Right atrium auricular region (tissue), 2 donors: ENCODE data around the gene ERC2. TPM values are rescaled to one million over a fixed set of nuclear protein-coding genes. Genes with fewer than 3 reads are reported as not detected.

Source experiments
- DNase-seq: peaks from one replicate; pipeline ENCODE4 v3.0.0-alpha.2; 2019; ENCODE audit warnings: low spot score
- H3K27ac ChIP-seq, 2 donors: fragments of 200-600 bp; sonication (generic); 1 replicate in 1 of 2; 2 replicates in 1 of 2; pipeline ENCODE4 v1.5.1; 2016 to 2019
- H3K27me3 ChIP-seq, 2 donors: fragments of 200-600 bp; sonication (generic); one replicate each; pipeline versions ENCODE4 v1.5.1 to v1.6.0; 2017 to 2019
- H3K36me3 ChIP-seq: fragments of 200-600 bp; sonication (generic); one replicate; pipeline ENCODE4 v1.5.1; 2016
- H3K4me1 ChIP-seq, 2 donors: fragments of 200-600 bp; sonication (generic); one replicate each; pipeline versions ENCODE4 v1.5.1 to v1.6.0; 2017 to 2019
- H3K4me3 ChIP-seq, 2 donors: fragments of 200-600 bp; sonication (generic); 1 replicate in 1 of 2; 2 replicates in 1 of 2; pipeline ENCODE4 v1.5.1; 2017 to 2019; ENCODE audit warnings: mild to moderate bottlenecking in 1 of 2, moderate library complexity in 1 of 2
- H3K9me3 ChIP-seq, 2 donors: fragments of 200-600 bp; sonication (generic); one replicate each; pipeline ENCODE4 v1.5.1; 2019
- total RNA-seq, 2 donors: library from RNA; depleted of rRNA; stranded (reverse); fragments of >200 nt; gene quantifications; one replicate each; pipeline ENCODE4 v1.1.0, GENCODE V29; 2016
- TF ChIP-seq, protein P1 (sequence below), 2 donors: fragments of 200-600 bp; sonication (generic); IDR thresholded peaks; one replicate each; pipeline ENCODE4 v1.5.1; 2019; ENCODE audit warnings: antibody characterized with exemption in 2 of 2

ERC2 gene
- total RNA-seq, 2 donors from 2014 or later, result 2.9 to 4.0 TPM

- Histone ChIP-seq H3K27ac (no peak overlapping the region), H3K4me3 (no peak overlapping the region), H3K9me3 (no peaks in the 10 kb centered on the region), H3K27me3 (no peaks in the 10 kb centered on the region), H3K36me3 (no peaks in the 10 kb centered on the region), H3K4me1 (no peaks in the 10 kb centered on the region)
- TF ChIP-seq, protein P1, sequence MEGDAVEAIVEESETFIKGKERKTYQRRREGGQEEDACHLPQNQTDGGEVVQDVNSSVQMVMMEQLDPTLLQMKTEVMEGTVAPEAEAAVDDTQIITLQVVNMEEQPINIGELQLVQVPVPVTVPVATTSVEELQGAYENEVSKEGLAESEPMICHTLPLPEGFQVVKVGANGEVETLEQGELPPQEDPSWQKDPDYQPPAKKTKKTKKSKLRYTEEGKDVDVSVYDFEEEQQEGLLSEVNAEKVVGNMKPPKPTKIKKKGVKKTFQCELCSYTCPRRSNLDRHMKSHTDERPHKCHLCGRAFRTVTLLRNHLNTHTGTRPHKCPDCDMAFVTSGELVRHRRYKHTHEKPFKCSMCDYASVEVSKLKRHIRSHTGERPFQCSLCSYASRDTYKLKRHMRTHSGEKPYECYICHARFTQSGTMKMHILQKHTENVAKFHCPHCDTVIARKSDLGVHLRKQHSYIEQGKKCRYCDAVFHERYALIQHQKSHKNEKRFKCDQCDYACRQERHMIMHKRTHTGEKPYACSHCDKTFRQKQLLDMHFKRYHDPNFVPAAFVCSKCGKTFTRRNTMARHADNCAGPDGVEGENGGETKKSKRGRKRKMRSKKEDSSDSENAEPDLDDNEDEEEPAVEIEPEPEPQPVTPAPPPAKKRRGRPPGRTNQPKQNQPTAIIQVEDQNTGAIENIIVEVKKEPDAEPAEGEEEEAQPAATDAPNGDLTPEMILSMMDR (IDR thresholded peaks at IDR 0.05), result no peak
- DNase-seq, result no peak
Measured at GRCh38 chr3:55723653-55724406, 744.4 kb downstream of the ERC2 start.

- no peak overlapping the region for H3K4me3 ChIP-seq
- H3K9me3 ChIP-seq, result no peaks in the 10 kb centered on the region
- H3K4me1 ChIP-seq, result no peaks in the 10 kb centered on the region
- no peak overlapping the region for H3K27ac ChIP-seq
- no peak for DNase-seq
- no peaks in the 10 kb centered on the region for H3K36me3 ChIP-seq
- TF ChIP-seq, protein P1 (IDR thresholded peaks at IDR 0.05), result peak; percentile 30 to 62
- H3K27me3 ChIP-seq, result no peaks in the 10 kb centered on the region
Measured at GRCh38 chr3:55721716-55722484, 746.4 kb downstream of the ERC2 start.

DNA sequence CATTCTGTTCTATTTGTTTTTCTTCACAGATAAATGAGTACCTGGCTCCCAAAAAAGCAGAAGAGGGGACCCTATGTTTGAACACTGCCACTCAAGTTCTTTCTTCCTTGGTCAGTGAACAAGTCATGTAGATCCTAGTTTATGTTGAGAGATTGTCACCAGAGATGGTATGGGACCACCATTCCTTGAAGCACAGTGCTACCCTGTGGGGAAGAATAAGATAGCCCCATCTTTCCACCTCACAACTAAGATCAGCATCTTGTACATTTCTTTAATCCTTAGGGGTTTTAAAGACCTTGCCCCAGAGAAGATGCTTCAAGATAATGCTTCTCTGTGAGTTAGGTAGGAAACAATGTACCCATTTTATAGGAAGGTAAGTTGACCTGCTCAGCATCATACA lies 747.7 kb downstream of the ERC2 start:
- no peaks in the 10 kb centered on the region for H3K27me3 ChIP-seq
- no peaks in the 10 kb centered on the region for H3K36me3 ChIP-seq
- no peak overlapping the region for H3K4me3 ChIP-seq
- H3K4me1 ChIP-seq, result no peaks in the 10 kb centered on the region
- no peak overlapping the region for H3K27ac ChIP-seq
- no peaks in the 10 kb centered on the region for H3K9me3 ChIP-seq
- TF ChIP-seq, protein P1 (IDR thresholded peaks at IDR 0.05), result peak in 1 of 2 donors; percentile 10
- DNase-seq, result no peak

GRCh38 chr3:55719508-55719907 lies 748.8 kb downstream of the ERC2 start:
- Histone ChIP-seq H3K36me3 (no peaks in the 10 kb centered on the region), H3K27me3 (no peaks in the 10 kb centered on the region), H3K9me3 (no peaks in the 10 kb centered on the region), H3K4me3 (no peak overlapping the region), H3K27ac (no peak overlapping the region), H3K4me1 (no peaks in the 10 kb centered on the region)
- TF ChIP-seq, protein P1 (IDR thresholded peaks at IDR 0.05), result no peak
- DNase-seq, result no peak

GRCh38 chr3:55719006-55719405 lies 749.3 kb downstream of the ERC2 start:
- no peak for DNase-seq
- Histone ChIP-seq H3K9me3 (no peaks in the 10 kb centered on the region), H3K36me3 (no peaks in the 10 kb centered on the region), H3K4me1 (no peaks in the 10 kb centered on the region), H3K27ac (no peak overlapping the region), H3K27me3 (no peaks in the 10 kb centered on the region), H3K4me3 (no peak overlapping the region)
- TF ChIP-seq, protein P1 (IDR thresholded peaks at IDR 0.05), result no peak
